Left forelimb (tissue), 1 donor: Measurements from ENCODE around the gene FBF1.

Source experiments
- DNase-seq: peaks from one replicate; pipeline ENCODE4 v3.0.0-alpha.2; 2018; ENCODE audit warnings: low spot score

Gene FBF1

DNA sequence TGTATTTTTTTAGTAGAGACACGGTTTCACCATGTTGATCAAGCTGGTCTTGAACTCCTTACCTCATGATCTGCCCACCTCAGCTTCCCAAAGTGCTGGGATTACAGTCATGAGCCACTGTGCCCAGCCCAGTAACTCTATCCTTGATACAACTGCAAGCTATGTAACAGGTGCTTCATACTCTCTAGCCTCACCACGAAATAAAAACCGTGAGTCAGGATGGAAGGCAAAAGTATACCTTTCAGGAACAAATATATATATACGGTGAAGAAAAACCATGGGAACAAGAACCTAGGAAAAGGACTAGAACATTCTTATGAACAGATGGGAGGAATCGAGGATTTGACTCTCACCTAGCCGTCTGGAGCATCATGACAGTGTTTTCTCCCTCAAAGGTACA is 9.6 kb upstream of the FBF1 start:
- DNase-seq: no peak

DNA sequence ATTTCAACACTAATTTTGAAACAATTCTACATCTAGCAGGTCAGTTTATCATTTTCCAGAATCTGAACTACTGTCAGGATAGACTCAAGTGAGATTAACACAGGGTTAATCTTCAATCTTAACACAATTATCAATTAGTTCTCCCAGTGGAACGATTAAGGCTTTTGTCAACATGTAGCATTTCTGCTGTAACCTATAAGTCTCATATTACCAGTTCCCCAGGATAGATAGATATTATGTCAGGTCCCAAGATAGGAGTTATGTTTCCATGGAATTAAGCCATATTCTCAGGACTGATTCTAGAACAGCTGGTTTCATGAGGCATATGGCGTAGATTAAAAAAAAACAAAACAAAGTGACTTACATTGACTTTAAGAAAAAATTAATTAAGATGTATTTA is 4.4 kb upstream of the FBF1 start:
- DNase-seq: no peak

DNA sequence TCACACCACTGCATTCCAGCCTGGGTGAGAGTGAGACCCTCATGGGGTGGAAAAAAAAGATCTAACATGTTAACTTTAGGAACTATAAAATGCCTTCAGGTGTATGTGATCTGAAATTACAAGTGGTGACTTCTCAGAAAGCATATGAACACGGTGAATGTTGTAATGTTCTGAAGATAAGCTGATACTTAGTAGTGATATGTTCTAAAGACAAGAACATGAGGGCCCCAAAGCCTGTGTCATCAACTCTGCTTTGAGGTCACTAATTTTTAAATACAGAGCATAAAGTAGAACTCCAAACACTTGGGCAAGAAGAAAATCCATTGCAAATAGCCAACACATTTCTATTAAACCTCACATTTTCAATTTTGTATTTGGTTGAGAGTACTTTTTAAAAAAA is 2.6 kb upstream of the FBF1 start:
- DNase-seq: no peak

DNA sequence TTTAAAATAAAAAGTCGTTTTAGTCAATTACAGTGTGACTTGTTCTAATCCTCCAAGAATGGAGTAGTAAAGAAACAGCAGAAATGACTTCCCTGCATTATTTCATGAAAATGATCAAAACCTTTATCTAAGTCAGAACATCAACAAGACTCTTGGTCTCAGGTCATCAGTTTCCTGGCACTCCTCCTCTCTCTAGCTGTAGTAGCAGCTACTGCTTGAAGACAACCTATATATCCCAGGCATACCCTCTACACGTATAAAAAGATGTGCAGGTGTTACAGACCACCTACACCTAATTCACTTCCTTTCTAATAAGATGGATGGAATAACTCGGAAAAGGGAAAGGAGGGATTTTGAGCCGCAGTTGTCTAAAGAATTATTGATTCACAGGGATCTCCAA is 1.6 kb upstream of the FBF1 start:
- DNase-seq: no peak

DNA sequence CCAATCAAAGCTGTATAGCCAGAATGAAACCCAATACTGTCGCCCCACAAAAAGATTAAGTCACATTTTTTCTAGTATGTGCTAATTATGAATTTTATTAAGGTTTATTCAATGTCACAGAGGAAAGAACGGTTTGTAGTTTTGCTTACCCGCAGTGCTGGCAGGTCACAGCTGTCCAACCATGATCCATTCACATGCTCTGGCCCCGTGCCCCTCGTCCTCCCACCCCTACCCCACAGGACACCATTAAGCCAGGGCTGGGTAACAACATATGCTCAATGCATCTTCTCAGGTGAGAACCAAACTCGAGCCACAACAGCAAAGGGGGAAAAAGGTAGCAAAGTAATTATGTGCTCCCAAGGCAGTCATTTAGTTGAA is 589 bp upstream of the FBF1 start:
- no peak for DNase-seq

DNA sequence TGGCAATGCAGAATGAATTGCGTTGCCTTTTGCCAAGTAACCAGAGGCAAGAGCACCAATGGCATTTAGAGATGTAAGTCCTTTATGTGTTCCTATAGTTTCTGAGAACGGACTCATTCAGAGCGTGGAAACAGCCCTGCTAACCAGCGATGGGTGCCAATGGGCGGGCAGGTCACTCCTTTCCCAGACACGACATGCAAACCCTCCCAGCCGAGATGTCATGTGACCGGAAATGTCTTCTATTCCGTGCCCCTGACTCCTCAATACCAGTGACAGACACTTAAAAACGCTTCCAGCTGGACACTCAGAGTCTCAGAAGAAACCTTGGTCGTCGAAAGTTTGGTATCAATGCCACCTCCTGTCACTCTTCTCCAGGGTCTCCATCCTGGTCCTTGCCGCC is 3.2 kb downstream of the FBF1 start:
- no peak for DNase-seq

DNA sequence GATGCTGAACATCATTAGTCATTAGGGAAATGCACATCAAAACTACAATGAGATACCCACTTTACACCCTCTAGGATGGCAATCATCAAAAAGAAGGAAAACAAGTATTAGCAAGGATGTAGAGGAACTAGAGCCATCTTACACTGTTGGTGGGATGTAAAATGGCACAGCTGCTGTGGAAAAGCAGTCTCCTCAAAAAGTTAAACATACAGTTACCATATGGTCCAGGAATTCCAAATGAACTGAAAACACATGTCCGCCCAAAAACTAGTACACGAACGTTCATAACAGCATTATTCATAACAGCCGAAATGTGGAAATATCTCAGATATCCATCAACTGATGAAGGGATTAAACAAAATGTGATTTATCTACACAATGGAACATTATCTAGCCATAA is 7.0 kb downstream of the FBF1 start:
- DNase-seq: no peak

DNA sequence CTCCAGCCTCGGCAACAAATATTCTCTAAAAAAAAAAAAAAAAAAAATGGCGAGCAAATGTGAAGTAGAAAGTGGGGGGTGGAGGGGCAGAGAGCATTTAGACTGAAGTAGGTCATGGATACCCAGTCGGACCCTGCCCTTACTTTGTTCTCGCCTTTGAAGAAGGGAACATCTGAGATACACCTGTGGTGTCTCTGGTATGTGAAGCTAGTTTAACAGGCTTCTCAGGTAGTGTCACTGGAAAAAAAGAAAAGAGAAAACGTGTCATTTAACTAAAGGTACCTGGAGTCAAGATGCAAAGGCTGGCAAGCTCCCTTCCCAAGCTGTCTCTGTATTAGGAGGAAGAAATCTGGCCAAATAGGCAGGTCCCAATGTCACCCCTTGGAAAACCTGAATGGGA is 8.0 kb downstream of the FBF1 start:
- DNase-seq: no peak

DNA sequence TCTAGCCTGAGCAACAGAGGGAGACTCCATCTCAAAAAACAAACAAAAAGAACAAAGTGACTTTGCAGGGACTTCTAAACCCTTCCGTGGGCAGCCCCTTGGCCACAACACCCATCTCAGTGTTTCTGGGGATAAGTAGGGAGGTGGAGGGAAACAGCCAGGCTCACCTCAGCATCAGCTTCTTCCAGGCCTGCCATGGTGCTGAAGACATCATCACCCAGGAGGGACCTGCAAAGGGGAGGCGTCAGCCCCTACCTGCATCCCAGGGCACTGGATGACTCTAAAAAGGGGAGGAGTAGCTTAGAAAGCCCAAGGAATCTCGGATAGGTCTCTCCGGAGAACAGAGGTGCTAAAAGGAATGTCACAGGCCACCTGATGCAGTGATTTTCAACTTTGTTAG is 9.8 kb downstream of the FBF1 start:
- no peak for DNase-seq

DNA sequence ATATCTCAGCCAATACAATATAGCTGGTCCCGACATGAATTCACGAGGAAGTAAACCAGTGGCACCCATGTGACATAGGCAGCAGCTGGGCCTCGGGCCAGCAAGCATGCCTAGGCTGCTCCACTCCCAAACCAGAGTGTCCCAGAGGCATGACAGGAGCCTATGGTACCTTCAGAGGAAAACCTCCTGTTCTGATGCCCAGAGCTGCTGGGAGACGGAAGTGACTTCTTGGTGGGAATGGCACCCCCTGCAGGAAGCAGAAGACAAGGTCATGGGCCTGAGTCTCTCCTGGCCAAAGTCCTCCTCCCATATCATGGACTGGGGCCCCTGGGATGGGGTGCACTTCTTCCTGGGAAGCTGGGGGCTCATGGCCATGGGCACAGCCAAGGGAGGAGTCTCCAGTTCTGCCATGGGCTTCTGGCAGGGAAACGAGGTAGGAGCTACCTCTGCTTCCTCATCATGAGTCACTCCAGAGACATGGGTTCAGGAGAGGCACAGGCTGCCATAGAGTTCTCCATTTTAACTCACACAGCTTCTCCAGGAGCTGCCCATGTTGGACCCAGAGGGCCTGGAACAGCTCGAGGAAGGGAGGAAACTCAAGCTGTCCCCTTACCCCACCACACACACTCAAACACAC is 13.4 kb downstream of the FBF1 start:
- no peak for DNase-seq

DNA sequence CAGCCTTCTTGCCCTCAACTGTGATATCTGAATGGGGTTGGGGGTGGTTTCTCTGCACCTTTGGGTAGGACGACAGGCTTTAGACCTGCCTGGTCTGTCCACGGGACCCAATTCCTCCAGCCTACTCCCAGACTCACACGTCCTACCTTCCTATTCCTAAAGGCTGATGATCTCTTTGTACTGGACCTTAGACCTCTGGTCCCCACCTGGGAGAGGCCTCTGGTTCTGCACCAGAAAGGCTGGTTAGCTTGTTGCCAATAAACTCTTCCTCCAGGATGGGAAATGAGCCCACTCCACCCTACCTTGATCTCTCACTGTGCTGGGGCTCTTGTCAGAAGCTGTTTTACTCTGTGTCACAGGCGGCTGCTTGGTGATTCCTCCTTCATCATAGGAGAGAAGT is 14.4 kb downstream of the FBF1 start:
- no peak for DNase-seq

DNA sequence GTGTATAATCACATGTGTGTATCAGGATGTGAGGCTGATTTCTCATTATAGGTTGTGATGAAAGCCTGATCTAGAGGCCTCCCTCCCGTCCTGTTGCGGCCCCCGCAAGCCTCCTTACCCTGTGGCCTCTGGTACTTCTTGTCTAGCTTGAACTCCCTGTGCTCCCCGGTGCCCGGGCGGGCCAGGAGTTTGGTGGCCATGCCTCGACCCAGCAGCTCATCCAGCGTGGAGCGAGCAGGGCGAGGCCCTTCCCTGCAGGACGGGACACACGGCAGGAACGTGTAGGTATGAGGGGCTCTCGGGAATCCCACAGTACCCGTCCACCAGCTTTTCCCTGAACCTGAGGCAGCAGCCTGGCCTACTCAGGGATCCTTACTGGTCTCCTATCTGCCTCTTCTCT is 14.9 kb downstream of the FBF1 start:
- no peak for DNase-seq

DNA sequence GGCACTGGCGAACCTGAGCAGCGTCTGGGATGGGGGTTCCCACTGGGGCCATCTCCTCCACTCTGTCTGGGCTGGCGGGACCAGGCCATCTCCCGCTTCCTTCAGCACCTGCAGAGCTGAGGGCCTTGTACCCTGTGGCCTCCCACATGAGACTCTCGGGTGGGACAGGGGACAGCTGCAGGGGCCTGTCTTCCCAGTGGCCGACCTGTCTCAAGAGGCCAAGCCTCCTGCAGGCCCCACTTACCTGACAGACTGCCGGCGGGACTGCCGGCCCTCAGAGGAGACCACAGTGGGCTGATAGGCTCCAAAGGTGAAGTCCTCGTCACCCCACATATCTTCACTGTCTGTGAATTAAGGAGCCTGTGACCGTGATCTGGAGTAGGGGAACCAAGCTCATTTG is 15.7 kb downstream of the FBF1 start:
- no peak for DNase-seq

DNA sequence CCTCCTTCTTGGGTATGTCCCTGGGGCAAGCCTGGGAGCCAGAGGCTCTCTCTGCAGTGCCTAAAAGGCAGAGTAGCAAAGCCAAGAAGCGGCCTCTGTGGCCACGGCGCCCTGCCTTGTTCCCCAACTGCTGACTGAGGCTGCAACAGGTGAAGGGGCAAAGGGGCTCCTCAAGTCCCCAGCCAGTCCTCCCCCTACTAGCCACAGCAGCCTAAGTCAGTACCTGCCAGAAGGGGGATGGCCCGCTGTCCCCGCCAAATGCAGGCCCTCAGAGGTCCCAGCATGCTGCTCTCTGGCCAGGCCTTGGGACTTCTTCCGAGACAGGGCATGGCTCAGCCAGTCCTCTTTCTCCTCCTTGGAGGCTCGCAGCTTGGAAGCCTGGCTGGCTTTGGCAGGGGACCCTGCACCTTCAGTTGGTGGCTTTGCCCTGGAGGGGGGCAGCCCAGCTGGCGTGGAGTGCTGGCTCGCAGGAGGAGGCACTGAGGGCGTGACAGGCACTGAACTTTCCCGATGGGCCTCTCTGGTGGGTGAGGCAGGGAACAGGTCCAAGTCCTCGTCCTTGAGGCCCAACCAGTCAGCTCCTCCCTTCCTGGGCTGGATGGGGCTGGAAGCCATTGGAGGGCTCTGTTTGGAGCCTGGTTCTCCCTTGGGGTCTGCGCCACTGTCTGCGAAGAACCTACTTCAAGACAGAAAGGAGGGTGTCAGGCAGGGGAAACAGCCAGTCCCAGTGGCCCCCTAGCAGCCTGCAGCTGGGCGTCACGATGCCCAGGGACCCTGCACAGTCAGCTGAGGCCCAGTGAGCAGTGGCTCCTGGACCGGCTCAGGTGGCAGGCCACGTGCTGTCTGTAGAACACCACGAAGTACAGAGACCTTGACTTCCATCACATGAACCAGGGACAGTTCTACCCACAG is 17.6 kb downstream of the FBF1 start:
- no peak for DNase-seq

DNA sequence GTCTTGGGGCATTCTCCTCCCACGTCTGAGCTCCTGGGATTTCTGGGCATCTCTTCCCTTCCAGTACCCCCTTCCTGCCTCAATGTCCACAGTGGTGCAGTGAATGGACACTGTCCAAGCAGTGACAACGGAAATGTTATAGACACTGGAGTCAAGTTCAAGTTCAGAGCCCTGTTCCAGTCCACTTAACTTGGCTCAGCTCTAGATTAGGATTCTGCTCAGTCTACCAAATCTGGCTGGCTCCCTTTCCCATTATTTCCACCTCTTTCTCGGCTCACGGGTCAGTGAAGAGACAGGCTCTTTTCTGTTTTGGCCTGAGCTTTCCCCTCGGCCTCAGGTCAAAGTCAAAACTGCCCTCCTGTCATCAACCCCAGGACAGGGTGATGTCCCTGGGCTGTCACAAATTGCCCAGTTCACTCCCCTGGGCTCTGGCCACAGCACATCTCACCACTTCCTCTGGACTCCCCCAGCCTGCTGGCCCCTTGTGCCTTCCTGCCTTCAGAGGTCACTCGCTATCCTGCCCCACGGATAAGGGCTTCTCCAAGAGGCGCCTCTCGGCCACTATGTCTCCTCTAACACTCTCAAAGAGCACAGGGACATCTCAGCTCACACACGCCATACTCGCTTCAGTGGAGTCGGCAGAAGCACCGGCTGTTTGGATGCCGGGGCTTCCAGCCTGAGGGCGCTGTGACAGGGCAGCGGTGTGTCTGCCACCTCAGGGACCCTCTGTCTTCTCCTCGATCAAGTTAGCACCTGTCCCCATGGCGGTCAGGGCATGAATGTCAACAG is 18.5 kb downstream of the FBF1 start:
- no peak for DNase-seq

DNA sequence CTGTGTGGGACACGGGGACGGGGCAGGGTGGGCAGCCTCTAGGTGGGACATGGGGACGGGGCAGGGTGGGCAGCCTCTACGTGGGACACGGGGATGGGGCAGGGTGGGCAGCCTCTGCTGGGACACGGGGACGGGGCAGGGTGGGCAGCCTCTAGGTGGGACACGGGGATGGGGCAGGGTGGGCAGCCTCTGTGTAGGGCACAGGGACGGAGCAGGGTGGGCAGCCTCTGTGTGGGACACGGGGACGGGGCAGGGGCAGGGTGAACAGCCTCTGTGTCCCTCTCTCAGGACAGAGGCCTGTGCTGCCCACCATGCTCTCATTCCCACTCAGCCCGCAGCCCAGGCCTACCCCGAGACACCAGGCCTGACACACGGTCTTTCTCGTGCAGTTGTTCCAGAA is 19.2 kb downstream of the FBF1 start:
- no peak for DNase-seq

DNA sequence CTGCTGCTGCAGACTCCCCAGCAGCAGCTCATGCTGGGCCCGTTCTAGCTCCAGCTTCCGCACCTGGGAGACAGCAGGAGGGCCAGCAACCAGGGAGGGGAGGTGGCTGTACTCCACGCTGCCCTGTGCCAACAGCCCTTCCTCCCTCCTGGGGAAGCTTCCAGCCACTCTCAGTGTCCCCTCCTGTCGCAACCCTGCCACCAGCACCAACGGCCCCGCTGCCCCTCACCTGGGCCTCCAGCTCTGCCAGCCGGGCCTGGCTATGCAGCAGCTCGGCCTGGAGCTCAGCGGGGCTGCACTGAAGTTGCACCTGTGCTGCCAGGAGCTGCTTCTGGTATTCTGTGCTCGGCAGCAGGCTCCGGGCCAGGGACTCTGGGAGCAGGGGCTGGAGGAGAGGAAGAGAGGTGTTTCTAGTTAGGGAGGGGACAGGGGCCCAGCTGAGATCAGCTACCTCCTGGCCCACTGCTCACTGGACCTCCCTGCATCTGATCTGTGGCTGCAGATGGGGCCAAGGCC is 20.7 kb downstream of the FBF1 start:
- DNase-seq: no peak

DNA sequence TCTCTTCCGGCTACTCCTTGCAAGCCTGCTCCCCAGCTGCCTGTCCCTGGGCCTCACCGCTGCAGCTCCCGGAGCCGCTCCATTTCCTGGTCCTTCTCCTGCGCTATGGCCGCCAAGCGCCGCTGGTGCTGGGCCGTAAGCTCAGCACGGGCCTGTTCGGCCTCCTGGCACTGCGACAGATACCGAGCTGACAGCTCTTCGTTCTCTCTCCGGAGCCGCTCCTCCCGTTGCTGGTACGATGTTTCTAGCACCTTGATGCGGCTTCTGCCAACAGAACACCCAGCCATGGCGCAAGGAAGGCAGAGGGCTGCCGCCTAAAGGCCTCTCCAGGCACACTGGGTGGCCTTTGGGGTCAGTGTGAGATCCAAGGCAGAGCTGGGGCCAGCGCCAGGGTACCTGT is 21.2 kb downstream of the FBF1 start:
- no peak for DNase-seq

DNA sequence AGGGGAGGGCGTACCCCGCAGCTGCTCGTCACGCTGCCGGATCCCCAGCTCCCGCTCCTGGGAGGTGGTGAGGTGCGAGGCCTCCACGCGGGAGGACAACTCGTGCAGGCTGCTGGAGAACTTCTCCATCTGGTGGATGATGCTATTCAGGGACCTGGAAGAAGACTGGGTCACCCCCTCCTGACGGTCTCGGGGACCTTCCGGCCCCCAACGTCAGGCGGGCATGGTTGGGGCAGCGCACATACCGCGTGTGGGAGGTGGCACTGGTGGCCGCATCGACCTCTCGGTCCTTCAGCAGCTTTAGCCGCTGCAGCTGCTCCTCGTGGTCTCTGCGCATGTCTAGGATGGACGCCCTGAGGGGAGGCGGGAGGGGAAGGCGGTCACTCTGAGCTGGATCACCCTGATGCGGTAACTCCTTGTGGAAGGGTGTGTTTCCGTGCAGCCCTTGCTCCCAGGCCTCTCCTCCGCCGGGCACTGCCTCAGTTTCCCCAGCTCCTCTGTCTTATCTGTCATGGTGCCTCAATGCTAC is 22.9 kb downstream of the FBF1 start:
- no peak for DNase-seq

DNA sequence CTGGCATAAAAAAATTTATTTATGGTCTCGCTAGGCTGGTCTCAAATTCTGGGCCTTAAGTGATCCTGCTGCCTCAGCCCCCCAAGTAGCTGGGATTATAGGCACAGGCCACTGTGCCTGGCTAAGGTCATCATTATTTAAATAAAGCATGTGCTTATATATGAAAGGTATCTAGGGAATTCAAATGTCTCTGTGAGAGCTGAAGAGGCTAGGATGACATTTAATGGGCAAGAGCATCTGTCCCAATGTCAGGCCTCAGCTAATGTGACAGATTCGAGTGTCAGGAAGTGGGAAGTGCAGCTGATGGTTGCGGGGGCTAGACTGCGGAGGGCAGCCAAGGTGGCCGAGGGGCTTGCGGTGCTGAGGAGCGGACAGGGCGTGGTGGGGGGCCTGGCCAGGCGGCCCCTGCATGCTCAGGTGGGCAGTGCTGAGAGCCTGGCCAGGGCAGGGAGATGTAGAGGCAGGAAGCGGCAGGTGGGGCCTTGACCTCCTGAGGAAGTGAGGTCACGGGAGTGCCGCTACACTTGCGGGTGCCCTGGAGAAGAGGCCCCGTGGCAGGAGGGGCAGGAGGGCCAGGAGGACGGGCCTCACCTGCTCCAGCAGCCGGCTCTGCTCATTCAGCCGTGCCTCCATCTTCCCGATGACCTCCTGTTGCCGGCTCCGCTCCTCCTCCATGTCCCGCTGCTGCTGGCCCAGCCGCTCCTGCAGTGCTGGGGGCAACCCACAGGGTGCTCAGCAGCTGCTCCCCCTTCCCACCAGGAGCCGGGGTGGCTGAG is 23.5 kb downstream of the FBF1 start:
- no peak for DNase-seq

DNA sequence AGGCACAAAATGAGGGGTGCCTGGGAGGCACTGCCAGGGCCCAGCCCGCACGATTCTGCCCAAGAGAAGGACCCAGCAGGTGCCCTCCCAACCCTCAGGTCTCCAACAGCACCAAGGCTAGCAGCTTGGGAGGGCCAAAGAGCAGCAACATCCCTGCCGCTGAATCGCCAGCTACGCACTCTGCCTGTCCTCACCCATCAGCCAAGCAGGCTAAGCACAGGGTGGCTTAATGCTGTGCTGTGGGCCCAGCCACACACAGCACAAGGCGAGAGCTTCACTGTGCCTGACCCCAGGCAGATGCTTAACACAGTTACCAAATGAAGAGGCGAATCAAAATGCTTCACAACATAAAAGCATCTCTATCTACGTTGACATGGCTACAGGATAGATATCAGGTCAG is 25.6 kb downstream of the FBF1 start:
- DNase-seq: no peak
